GM18508 (cell line): ENCODE measurements around the gene TDRKH.

Experiments
- ATAC-seq: cut with Tn5 transposase; IDR thresholded peaks from one replicate; pipeline ENCODE4 v1.9.1; 2021; ENCODE audit warnings: moderate number of reproducible peaks; ENCODE audit not compliant: insufficient read depth, unreplicated experiment

TDRKH gene, protein sequence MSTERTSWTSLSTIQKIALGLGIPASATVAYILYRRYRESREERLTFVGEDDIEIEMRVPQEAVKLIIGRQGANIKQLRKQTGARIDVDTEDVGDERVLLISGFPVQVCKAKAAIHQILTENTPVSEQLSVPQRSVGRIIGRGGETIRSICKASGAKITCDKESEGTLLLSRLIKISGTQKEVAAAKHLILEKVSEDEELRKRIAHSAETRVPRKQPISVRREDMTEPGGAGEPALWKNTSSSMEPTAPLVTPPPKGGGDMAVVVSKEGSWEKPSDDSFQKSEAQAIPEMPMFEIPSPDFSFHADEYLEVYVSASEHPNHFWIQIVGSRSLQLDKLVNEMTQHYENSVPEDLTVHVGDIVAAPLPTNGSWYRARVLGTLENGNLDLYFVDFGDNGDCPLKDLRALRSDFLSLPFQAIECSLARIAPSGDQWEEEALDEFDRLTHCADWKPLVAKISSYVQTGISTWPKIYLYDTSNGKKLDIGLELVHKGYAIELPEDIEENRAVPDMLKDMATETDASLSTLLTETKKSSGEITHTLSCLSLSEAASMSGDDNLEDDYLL

DNA sequence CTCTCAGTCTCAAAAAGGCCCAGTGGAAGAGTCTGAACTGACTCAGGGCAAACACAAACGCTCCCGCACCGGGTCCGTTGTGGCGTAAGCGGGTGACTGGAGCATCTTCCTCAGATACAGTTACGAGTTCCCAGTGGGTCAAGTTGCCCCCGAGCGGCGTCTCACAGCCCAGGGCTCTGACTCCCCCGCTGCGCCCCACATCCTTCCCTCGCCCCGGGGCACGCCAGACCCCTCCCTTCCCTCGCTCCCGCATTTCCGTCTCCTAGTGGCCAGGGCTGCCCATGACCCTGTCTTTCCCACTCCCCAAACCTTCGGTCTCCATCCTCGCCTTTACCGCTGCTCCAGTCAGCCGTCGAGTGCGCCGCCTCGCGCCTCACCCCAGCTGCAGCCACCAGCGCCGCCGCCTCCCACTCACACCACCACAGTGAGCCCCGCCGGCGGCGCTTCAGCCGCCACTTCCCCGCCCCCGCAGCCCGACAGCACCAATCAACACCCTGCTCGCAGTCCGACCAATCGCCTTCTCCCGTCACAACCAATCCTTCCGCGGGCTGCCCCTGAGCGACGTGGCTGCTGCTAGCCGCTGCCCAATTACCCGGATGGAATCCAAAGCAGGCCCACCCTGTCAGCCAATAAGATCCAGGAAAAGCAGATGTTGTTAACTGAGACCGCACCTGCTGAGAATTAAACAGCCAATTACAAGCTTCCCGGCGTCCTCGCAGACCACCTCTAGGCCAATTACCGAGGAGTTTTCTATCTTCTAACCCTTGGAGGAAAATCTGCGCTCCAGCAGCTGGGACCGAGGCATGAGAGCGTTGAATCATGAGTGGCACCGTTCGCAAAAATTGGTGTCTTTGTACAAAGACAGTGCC lies at the start of gene TDRKH:
Gene TDRKH (minus strand): TSS at position 430 of the 869 bp plus-strand sequence. CDS start 7,478 bp downstream, outside the sequence.
- peak; percentile 85 for ATAC-seq

DNA sequence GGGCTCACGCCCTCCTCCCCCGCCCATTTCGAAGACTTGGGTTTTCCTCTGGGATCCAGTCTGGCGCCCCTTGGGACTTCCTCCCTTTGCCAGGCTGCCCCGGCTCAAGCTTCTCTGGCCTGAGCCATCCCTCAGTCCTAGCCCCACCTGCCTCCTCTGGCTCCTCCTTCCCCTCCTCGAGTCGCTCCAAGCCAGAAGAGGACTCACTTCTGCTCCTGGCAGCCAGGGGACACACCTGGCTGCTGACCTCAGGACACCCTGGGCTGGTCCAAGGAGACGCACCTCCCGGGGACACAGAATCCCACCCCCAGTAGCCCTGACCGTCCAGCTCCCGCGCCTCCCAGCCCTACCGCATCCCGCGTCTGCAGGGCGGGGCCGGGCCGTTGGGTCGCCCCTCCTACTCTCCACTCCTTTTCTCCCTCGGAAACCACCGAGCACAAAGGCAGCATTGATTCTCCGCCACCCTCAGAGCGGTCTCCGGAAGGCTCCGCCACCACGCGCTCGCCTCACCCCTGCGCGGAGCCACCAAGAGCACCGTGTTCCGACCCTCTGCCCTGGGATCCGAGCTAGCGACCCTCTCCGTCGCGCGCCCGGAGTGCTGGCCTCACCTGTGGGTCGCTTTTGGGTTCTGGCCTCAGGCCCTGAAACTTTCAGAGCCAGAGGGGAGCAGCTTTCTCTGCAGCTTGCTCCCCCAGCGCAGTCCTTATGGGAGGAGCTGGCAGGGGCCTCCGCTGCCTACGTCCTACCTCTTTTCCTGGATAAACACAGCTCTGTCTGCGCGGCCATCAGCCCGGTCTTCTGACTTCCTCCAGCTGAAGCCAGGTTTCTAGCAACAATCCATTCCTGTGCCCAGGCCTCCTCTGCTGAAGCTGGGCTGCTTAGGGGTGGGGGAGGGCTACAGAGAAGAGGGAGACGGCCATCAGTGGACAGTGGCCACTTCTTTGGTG lies 49.4 kb upstream of the TDRKH start, which contains the start of gene C2CD4D:
Gene C2CD4D (minus strand): TSS at position 364 of the 947 bp plus-strand sequence. CDS start 831 bp downstream, outside the sequence.
- ATAC-seq, result no peak

DNA sequence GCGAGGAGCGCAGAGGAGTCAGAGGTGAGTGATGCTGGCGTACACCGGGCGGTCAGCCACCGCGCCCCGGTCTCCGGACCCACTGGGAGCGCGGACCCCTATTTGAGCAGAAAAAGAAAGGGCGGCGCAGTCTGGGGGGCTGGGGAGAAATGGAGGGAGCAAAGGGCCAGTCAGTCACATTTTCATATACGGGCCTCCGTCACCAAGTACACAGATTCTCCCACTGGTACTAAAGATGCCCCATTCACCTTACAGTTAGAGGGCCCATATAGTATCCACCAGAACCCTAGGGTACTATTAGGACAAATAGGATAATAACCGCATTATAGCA lies 48.7 kb upstream of the TDRKH start:
- no peak for ATAC-seq

DNA sequence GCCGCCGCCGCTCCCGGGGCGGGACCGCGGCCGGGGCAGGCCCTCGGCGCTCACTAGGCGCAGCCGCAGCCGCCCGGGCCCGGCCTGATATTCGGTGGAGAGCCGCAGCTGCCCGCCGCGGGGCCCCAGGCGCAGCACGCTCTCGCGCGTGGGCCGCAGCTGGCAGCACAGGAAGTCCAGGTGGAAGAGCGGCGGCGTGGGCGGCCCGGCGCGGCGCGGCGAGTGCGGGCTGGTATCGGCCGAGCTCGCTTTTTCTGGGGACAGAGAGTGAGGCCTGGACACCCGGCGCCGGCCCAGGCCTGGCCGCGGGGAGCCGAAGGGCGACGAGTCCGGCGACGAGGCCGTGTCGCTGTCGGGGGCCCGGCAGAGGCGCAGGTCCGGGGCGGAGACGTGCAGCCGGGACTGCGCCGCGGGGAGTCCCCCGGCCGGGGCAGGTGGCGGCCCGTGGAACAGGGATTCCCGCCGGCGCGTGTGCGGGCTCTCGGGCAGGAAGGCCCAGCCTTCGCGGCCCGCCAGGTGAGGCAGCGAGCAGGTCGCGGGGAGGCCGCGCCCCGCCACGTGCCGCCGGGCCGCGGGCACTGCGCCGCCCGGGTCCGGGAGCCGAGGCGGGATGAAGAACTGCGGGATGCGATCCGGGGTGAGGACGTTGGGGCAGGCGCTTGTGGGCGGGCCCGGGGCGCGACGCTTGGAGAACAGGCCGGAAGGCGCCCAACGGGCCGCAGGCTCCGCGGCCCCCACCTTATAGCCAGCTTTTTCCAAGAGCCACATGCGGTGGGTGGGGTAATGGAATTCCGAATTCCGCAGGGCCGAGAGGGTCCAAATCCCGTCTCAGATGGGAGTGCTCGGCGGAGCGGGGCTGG lies 48.2 kb upstream of the TDRKH start:
- ATAC-seq, result no peak

DNA sequence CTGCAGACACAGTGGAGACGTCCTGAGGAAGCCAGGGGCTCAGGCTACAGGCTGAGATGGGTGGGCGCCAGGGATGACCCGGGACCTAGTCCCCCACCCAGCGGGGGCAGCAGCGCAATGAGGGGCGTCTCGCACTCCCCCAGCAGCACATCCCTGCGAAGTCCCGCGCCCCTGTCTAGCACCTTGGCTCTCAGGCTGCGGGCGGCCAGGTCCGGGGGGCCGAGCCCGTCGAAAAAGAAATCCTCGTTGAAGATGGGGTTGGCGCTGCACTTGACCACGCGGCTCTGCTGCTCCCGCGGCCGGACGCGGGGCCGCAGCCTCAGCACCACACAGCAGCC lies 47.6 kb upstream of the TDRKH start:
- ATAC-seq, result no peak

DNA sequence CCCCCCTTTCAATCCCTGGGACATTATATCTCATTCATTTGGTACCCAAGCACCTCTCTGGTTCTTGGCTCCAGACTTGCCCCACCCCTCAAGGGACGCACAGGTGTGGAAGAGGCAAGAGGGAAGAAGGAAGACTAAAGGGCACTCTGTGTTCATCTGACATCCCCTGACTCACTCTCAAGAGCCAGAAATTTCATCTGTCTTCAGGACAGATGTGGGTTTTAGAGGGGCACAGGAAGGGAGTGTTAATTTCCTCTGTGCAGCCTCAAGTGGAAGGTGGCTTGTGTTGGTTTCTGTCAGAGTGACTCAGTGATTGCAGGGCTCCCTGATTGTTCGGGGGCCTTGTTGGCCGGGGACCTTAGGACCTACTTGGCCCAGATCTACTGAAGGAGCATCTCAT lies 46.9 kb upstream of the TDRKH start:
- no peak for ATAC-seq

DNA sequence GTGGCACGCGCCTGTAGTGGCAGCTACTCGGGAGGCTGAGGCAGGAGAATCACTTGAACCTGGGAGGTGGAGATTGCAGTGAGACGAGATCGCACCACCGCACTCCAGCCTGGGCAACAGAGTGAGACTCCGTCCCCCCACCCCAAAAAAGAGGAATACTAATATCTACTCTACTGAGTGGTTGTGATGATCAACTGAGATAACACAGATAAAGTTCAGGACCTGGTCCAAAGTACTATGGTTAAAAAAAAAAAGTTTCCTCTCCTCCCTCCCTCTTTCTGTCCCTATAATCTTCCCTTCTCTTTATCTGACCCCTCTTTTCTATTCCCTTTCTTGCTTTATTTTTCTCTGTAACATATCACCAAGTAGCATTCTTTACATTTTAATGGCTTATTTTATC lies 45.3 kb upstream of the TDRKH start:
- ATAC-seq, result no peak

DNA sequence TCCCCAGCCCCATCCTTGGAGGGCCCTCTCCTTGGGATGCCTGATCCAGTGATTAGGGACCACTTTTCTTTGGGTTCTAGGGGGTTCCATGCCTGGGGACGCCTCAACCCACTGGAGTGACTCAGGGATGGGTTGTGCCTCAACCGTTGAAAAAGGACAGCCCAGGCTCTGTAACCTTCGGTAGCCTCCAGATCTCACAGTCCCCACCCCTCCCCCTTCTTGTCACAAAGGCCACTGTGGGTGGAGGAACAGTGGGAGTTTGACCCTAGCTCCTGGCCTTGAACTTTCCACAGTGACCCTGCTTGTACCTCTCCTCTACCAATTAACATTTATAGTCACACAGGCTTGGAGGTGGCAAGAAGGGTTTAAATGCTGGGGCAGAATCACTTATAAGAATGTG lies 43.9 kb upstream of the TDRKH start:
- no peak for ATAC-seq

DNA sequence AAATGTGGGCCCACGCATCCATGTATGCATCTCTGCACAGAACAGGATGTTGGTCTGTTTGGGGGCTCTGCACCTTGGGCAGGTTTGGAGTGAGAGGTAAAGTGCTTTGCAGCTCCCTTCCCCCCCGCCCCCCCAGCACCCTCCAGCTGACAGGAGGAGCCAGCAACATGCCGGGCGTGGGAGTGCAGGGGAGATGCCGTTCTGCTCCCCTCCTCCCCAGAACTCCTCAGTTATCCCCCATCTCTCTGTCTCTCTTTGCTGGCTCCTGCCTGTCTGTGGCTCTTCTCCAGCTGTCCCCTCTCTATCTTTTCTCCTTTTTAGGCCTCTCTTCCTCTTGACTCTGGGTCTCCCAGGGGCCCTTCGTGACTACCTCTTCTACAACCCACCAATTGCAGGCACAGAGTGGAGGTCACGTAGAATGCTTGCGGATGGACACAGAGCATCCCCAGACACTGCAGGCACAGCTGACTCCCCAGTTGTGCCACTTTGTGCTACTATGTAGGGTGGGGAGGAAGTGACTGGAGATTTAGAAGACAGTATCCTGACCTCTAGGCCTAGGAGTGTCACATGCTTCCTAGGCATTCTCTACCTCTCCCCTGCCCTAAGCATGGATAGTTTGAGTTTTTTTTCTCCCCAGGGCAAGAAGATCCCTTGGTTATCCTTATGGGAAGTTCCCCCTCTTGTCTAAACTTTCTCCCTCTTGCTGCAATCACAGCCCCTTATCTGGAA lies 43.0 kb upstream of the TDRKH start:
- ATAC-seq, result no peak

DNA sequence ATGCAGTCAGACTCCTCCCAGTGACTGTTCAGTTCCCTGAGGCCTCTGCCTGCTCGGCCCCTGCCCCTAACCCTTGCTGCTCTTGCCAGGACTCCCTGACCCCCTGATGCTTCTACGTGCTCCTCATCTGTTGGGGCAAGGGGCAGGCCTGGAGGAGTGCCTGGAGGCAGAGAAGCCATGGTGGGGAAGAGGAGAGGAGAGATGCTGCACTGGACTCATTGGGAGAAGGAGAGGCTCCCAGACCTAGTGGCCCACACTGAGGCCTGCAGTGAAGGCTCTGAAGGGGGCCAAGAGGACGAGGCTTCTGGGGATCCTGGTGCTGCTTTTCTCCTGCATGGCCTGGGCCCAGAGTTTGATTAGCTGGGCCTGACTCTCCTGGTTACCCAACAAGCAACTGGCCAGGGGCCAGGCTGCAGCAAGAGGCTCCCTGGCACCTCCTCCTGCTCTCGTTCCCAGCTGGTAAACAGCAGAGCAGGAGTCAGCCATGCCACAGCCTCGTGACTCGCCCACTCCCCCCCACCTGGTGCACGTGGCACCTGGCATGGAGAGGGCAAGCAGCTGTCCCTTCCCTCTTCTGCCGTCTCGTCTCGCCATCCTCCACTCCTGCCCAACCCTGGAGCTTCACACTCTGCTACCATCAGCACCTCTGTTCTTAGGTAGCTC lies 42.1 kb upstream of the TDRKH start:
- ATAC-seq, result no peak

DNA sequence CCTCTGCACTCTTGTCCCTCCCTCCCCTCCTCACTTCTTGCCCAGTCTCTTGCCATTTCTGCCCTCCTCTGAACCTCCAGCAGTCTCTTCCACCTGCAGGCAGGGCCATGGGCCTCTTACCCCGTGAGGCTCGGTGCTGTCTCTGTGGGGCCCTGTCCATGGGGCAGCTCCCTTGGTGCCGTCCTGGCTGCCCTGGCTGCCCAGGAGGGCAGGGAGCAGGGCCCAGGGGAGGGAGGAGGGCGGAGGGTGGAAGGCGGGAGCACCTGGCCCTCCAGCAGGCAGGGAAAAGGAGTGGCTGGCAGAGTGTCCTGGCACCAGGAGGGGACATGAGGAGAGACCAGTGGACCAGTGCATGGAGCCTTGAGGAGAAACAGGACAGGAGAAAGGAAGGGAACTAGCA lies 41.3 kb upstream of the TDRKH start, which contains the start of gene RORC:
Gene RORC (minus strand): TSS at position 198 of the 400 bp plus-strand sequence. CDS start 38 bp downstream, at position 160.
- ATAC-seq, result no peak

DNA sequence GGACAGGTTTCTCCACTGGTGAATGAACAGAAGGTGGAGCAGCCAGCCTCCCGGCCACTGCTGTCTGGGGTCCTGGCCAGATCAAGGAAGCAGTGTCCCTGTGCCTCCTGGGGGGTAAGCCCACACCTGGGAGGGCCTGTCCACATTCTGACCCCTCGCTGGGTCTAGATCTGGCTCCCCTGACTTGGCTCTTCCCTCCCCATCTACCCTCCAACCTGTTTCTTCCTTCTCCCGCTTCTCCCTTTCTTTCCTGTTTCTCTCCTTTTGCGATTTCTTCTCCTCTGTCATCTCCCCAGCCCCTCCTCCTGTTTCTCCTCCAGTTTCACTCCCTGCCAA lies 40.9 kb upstream of the TDRKH start:
- ATAC-seq, result no peak

DNA sequence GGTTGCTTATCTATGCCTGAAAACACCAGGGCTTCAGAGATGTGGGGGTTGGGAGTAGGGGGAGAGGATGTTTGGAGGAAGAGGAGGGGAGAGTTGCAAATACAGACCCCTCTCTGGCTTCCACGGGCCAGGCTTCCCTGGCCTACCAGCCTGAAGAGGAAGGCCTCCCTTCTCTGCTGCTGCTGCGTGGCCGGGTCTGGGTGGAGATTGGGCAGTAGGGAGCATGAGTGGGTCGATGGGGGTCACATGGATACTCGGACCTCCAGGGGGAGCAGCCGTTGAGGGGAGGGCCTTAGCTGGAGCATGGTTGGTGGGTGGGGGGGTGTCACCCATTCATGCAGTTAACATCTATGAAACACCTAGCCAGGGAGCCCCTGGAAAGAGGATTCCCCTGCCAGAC lies 39.8 kb upstream of the TDRKH start:
- ATAC-seq, result no peak

DNA sequence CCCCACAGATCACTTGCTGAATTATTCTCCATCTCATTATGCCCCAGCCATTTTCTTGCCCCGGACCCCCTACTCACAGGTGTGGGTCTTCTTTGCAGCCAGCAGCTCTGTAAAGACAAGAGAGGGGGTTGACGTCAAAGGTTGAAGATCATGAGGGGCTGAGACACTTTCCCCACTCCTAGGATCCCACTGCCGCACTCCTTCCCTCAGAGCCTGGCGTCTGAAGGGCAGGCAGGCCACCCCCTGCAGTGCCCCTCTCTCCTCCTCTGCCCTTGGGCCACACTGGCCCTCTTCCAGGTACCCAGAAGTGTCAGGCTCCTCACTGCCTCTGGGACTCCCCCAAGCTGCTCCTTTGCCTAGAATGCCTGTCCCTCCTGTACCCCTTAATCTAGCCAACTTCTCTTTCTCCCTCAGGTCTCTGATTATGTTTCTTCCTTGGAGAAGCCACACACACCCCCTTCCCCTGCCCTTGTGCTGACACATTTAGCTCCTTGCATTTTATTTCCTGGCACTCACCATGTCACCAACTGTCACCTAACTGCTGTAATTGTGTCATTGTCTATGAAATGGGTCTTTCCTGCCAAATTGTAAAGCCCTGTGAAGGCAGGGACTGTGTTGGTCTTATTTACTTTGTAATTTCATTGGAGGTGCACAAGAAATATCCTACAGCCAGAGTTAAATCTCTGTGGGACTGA lies 39.2 kb upstream of the TDRKH start:
- ATAC-seq, result no peak

DNA sequence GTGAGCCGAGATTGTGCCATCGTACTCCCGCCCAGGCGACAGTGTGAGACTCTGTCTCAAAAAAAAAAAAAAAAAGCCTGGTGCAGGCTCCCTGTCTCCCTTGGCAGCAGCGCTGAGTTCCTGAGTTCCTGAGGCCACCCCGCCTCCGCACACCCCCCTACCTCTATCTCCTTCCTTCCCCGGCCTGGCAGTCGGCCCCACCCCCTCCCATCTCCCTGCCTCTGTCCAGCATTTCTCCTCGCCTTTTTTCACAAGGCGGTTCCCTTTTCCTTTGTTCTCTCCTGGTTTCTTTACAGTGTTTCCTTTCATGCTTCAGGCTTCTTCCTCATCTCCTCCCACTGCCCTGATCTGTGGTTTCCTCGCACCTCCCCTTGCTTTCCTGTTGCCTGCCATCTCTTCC lies 38.6 kb upstream of the TDRKH start:
- ATAC-seq, result no peak

DNA sequence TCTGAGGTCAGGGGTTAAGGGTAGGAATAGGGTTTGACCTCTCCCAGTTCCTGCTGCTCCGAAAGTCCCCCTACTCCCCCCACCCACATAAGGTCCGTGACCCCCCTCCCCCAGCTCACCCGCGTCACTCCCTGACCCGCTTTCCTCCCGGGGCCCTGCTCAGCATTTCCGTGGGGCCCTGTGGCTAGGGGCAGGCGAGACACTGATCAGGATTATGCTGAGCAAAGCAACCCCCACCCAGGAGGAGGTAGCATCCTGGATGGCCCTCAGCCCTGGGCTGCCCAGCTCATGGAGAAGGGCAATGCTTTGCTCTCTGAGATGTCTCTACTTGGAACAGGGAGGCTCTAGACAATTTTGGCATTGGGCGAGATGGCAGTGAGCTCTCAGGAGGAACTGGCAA lies 37.6 kb upstream of the TDRKH start:
- no peak for ATAC-seq
